Smooth muscle cell (in vitro differentiated cells): ENCODE results near the gene LRIG3. TPM values are rescaled to one million over a fixed set of nuclear protein-coding genes. Genes with fewer than 3 reads are reported as not detected.

Source experiments
- DNase-seq: peaks from one replicate; lab custom pipeline; 2025; ENCODE audit not compliant: unreplicated experiment; lab: John Stamatoyannopoulos, UW
- H2AFZ ChIP-seq: fragments of 200-600 bp; sonication (generic); 2 replicates; pipeline ENCODE4 v1.6.0; 2016; ENCODE audit warnings: antibody characterized with exemption, low read depth, mild to moderate bottlenecking
- H3F3A ChIP-seq: fragments of 200-600 bp; sonication (generic); 2 replicates; pipeline ENCODE4 v1.6.0; 2017; ENCODE audit warnings: antibody characterized with exemption, low read depth
- H3K27ac ChIP-seq: fragments of 200-600 bp; sonication (generic); 2 replicates; pipeline ENCODE4 v1.5.1; 2016; ENCODE audit warnings: low read depth, mild to moderate bottlenecking
- H3K27me3 ChIP-seq: fragments of 200-600 bp; sonication (generic); 2 replicates; pipeline ENCODE4 v1.6.1; 2016; ENCODE audit warnings: low read depth, mild to moderate bottlenecking
- H3K36me3 ChIP-seq: fragments of 200-600 bp; sonication (generic); 2 replicates; pipeline ENCODE4 v1.5.1; 2016; ENCODE audit warnings: low read depth
- H3K4me1 ChIP-seq: fragments of 200-600 bp; sonication (generic); 2 replicates; pipeline ENCODE4 v1.5.1; 2016; ENCODE audit warnings: low read depth
- H3K4me2 ChIP-seq: fragments of 200-600 bp; sonication (generic); 2 replicates; pipeline ENCODE4 v1.6.0; 2016; ENCODE audit warnings: mild to moderate bottlenecking
- H3K4me3 ChIP-seq: fragments of 200-600 bp; sonication (generic); 2 replicates; pipeline ENCODE4 v1.5.1; 2016; ENCODE audit warnings: mild to moderate bottlenecking
- H3K79me2 ChIP-seq: fragments of 200-600 bp; sonication (generic); 2 replicates; pipeline ENCODE4 v1.6.0; 2016; ENCODE audit warnings: low read depth, mild to moderate bottlenecking
- H3K9ac ChIP-seq: fragments of 200-600 bp; sonication (generic); 2 replicates; pipeline ENCODE4 v1.6.0; 2016; ENCODE audit warnings: low read depth
- H3K9me3 ChIP-seq: fragments of 200-600 bp; sonication (generic); replicated peaks from 2 replicates; pipeline ENCODE4 v1.5.1; 2016; ENCODE audit warnings: low read depth
- H4K20me1 ChIP-seq: fragments of 200-600 bp; sonication (generic); 2 replicates; pipeline ENCODE4 v1.6.0; 2016; ENCODE audit warnings: low read depth
- WGBS: methylation state at CpG from one replicate; pipeline ENCODE4 v1.1.7; 2016; ENCODE audit warnings: low lambda C conversion rate; 5-methylcytosine and 5-hydroxymethylcytosine counted together
- polyA plus RNA-seq: library from polyadenylated mRNA; unstranded; fragments of >200 nt; fragmentation: Nextera tagmentation; extraction: Ambion mirVana; gene quantifications from 2 replicates; pipeline ENCODE4 v1.2.1, GENCODE V29; 2016
- total RNA-seq: library from RNA; depleted of rRNA; stranded (reverse); fragments of >200 nt; gene quantifications from 2 replicates; pipeline ENCODE4 v1.2.3, GENCODE V29; 2014
- TF ChIP-seq, protein P1 (sequence below): fragments of 200-600 bp; sonication (generic); IDR thresholded peaks from 2 replicates; pipeline ENCODE4 v1.5.1; 2017; ENCODE audit warnings: borderline replicate concordance, mild to moderate bottlenecking, antibody characterized with exemption; ENCODE audit not compliant: insufficient read depth, poor library complexity, severe bottlenecking

LRIG3 gene
- total and polyA plus RNA-seq, 2 experiments from 2014 or later, result 6.7 to 22.4 TPM

DNA sequence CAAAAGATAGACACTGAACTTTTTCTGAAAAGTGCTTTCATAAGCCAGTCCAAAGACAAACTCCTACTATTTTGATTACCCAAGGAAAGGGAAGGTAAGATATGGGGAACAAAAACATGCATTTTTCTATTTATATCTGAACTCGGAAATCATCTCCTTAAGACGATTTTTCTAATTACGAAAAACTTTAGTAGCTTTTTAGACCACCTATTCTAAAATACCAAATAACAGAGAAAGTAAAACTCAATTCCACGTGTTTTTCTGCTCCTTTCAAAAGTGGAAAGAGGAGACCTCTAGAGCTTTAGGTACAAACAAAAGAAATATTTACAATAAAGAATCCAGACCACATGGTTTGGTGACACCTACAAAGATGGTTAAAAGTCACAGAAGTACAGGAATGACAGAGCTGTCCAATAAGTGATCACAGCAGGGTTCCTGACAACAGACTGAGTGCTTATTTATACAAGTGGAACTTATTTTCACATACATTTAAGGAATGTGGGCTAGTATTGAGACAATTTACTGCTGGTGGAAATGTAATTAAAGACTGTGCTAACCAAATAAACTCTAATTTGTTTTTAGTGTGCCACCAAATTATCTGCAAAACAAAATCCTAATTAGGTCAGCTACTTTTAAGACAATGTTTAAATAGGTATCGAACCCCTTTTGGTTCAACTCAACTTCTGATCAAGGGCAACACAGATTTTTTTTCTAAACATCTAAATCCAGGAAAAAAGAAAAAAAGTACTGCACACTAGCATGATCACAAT is 2.4 kb downstream of the LRIG3 start:
- Histone ChIP-seq H3K27ac (peak overlapping the region; percentile 63), H3K4me1 (peaks cover 45% of the 10 kb centered on the region), H3K9ac (peak overlapping the region; percentile 12), H3K4me3 (peak overlapping the region; percentile 97), H3K36me3 (no peaks in the 10 kb centered on the region), H2AFZ (no peak overlapping the region), H3K27me3 (peaks cover 1% of the 10 kb centered on the region), H3K4me2 (peak overlapping the region; percentile 99), H3K79me2 (peaks cover 12% of the 10 kb centered on the region), H3K9me3 (no peaks in the 10 kb centered on the region), H3F3A (peaks cover 7% of the 10 kb centered on the region), H4K20me1 (no peaks in the 10 kb centered on the region)
- WGBS, result 80% methylated on average over 5 of the region's 5 CpGs
- TF ChIP-seq, protein P1, sequence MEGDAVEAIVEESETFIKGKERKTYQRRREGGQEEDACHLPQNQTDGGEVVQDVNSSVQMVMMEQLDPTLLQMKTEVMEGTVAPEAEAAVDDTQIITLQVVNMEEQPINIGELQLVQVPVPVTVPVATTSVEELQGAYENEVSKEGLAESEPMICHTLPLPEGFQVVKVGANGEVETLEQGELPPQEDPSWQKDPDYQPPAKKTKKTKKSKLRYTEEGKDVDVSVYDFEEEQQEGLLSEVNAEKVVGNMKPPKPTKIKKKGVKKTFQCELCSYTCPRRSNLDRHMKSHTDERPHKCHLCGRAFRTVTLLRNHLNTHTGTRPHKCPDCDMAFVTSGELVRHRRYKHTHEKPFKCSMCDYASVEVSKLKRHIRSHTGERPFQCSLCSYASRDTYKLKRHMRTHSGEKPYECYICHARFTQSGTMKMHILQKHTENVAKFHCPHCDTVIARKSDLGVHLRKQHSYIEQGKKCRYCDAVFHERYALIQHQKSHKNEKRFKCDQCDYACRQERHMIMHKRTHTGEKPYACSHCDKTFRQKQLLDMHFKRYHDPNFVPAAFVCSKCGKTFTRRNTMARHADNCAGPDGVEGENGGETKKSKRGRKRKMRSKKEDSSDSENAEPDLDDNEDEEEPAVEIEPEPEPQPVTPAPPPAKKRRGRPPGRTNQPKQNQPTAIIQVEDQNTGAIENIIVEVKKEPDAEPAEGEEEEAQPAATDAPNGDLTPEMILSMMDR, result no peak
- DNase-seq, result no peak

DNA sequence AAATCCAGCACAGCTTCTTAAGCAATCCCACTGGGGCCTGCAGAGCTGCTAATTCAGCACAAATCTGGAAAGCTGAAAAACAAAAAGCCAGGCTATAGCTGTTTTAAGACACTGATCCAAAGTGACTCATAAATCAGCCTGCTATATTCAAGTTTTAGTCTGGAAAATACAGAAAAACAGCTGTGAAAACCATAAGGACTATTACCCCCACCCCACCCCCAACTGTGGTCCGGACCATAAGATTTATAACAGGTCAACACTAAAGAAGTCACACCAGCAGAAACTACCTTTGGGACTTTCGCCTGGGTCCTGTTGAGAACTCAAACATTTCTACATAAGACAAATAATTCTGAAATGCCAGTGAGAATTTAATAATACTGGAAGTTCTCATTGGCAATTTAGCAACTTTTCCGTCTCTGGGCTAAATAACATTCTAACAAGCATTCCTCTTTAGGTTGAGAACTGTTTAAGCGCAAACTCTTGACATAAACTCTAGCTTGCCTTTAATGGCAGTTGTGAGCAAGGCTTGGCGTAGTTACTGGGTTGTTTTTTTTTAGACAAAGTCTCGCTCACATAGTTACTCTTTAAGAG is 3.3 kb downstream of the LRIG3 start:
- Histone ChIP-seq H3K36me3 (no peaks in the 10 kb centered on the region), H3K9ac (peak overlapping the region; percentile 12), H3K27me3 (no peaks in the 10 kb centered on the region), H3K27ac (peak overlapping the region; percentile 63), H3K79me2 (peaks cover 12% of the 10 kb centered on the region), H3K4me1 (peaks cover 45% of the 10 kb centered on the region), H3K4me2 (peak overlapping the region; percentile 99), H4K20me1 (no peaks in the 10 kb centered on the region), H3F3A (peaks cover 7% of the 10 kb centered on the region), H3K9me3 (no peaks in the 10 kb centered on the region), H2AFZ (no peak overlapping the region), H3K4me3 (peak overlapping the region; percentile 97)
- DNase-seq, result no peak
- 45% methylated on average over 6 of the region's 6 CpGs for WGBS
- TF ChIP-seq, protein P1, result no peak

DNA sequence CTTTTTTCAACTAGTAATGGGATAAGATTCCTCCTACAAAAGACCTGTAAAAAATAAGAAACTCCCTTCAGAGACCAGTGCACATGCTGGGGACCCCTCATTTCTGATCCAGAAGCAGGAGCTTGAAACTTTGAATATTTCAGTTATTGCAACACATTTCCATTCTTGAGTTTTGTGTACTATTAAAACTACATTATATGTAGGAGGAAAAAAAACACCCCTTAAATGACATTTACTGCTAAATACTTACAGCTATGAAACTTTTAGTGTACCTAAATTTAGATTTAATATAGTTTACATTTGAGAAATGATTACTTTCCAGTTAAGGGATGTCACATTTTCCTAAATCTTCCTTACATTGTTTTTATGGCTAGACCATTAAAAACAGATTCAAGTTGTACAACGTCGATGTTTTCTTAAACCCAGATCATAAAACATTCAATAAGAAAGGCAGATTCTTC is 4.1 kb downstream of the LRIG3 start:
- H3K4me3 ChIP-seq, result peak overlapping the region; percentile 97
- WGBS, result 23% methylated on average over 2 of the region's 2 CpGs

More for the DNA sequence above, 4.1 kb downstream of the LRIG3 start:
- H3K4me1 ChIP-seq, result peaks cover 45% of the 10 kb centered on the region
- H3K27me3 ChIP-seq, result no peaks in the 10 kb centered on the region
- no peaks in the 10 kb centered on the region for H4K20me1 ChIP-seq
- no peak overlapping the region for H3K9ac ChIP-seq
- peak overlapping the region; percentile 99 for H3K4me2 ChIP-seq
- H3F3A ChIP-seq, result peaks cover 7% of the 10 kb centered on the region
- TF ChIP-seq, protein P1, result no peak
- H3K36me3 ChIP-seq, result no peaks in the 10 kb centered on the region
- H3K9me3 ChIP-seq, result no peaks in the 10 kb centered on the region
- peak overlapping the region; percentile 63 for H3K27ac ChIP-seq
- H2AFZ ChIP-seq, result peak overlapping the region; percentile 24
- no peak for DNase-seq
- H3K79me2 ChIP-seq, result peaks cover 12% of the 10 kb centered on the region
